ENCODE measurements around the gene PTPRE.

Gene PTPRE

DNA sequence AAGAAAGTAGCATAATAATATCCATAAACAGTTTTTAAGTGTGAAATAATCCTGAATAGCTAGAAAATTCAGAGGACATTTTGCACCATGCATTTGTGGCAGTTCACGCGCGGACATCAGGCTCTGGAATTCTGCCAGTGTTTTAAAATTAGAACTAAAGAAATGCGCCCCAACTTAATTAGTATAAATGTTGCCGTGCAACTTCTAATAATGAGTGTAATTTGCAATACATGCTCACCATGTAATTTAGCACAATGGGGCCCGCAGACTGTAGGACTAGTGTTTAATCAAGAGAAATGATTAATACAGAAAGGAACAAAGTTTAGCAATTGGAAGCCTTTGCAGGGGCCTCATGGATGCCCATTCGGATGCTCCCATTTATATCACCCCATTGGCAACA lies 96.6 kb downstream of the PTPRE start:
- no peak for DNase-seq (ENCODE audit: extremely low spot score)
- CTCF ChIA-PET = no interaction called here
- POLR2A ChIA-PET = no interaction called here
- TF ChIP-seq, protein P1, sequence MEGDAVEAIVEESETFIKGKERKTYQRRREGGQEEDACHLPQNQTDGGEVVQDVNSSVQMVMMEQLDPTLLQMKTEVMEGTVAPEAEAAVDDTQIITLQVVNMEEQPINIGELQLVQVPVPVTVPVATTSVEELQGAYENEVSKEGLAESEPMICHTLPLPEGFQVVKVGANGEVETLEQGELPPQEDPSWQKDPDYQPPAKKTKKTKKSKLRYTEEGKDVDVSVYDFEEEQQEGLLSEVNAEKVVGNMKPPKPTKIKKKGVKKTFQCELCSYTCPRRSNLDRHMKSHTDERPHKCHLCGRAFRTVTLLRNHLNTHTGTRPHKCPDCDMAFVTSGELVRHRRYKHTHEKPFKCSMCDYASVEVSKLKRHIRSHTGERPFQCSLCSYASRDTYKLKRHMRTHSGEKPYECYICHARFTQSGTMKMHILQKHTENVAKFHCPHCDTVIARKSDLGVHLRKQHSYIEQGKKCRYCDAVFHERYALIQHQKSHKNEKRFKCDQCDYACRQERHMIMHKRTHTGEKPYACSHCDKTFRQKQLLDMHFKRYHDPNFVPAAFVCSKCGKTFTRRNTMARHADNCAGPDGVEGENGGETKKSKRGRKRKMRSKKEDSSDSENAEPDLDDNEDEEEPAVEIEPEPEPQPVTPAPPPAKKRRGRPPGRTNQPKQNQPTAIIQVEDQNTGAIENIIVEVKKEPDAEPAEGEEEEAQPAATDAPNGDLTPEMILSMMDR (IDR thresholded peaks at IDR 0.05; ENCODE audit: control extremely low read depth, extremely low read depth, low read depth, missing control alignments) = no peak

DNA sequence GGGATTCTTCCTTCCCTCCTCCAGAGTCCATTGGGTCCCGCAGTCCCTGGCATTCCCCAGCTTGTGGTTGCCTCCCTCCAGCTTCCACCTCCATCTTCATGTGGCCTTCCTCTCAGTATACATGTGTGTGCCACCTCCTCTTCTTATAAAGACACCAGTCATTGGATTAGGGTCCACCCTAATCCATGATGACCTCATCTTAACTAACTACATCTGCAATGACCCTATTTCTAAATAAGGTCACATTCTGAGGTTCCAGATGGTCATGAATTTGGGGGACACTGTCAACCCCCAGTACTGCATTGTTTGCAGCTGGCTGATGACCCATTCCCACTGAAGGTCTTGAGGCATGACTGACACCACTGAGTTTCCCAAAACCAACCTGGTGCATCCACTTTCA lies 99.0 kb downstream of the PTPRE start:
- TF ChIP-seq, protein P1 (IDR thresholded peaks at IDR 0.05; ENCODE audit: control extremely low read depth, extremely low read depth, low read depth, missing control alignments) = no peak
- no peak for DNase-seq (ENCODE audit: extremely low spot score)
- POLR2A ChIA-PET = no interaction called here
- CTCF ChIA-PET = no interaction called here

DNA sequence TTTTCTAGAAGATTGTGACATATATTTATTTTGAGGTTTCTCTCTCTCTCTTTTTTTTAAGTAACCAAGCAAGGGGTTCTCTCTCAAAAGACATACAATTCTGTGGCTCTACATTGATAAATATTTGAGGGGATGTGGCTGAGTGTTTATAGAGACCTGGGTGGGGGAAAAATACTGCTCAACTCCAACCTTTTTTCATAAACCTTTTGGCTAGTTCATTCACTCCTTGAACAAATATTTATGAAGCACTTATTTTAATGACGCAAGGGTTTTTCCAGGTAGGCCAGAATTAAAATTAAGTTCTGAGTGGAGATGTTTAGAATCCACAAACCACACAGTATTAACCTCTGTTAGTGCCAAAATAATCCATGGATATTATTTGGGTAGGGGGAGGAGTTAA lies 100.2 kb downstream of the PTPRE start:
- ChIA-PET POLR2A (no interaction called here), CTCF (no interaction called here)
- TF ChIP-seq, protein P1 (IDR thresholded peaks at IDR 0.05; ENCODE audit: control extremely low read depth, extremely low read depth, low read depth, missing control alignments) = no peak
- no peak for DNase-seq (ENCODE audit: extremely low spot score)

DNA sequence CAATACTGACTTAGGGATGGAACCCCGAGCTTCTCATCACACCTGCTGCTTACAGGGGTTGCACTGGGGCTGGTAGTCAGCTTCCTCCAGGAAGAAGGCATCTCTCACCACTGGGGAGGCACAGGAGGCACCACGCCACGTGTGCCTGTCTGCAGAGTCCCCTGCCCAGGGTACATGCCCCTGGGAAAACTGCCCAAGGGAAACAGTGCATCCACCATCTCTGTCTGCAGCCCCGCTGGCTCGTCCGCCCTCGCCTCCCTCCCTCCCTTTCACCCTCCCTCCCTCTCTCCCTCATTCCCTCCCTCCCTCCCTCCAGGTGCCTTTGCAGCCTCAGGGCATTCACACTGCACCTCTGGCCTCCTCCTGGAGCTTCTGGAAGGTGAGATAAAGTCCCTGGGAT lies 101.1 kb downstream of the PTPRE start:
- TF ChIP-seq, protein P1 (IDR thresholded peaks at IDR 0.05; ENCODE audit: control extremely low read depth, extremely low read depth, low read depth, missing control alignments) = no peak
- POLR2A ChIA-PET = no interaction called here
- DNase-seq (ENCODE audit: extremely low spot score) = no peak
- CTCF ChIA-PET = interaction anchor here (2.0 kb wide), 1 partner anchor 16 kb away, joined by 6 read pairs; no protein-coding TSS in a partner anchor

DNA sequence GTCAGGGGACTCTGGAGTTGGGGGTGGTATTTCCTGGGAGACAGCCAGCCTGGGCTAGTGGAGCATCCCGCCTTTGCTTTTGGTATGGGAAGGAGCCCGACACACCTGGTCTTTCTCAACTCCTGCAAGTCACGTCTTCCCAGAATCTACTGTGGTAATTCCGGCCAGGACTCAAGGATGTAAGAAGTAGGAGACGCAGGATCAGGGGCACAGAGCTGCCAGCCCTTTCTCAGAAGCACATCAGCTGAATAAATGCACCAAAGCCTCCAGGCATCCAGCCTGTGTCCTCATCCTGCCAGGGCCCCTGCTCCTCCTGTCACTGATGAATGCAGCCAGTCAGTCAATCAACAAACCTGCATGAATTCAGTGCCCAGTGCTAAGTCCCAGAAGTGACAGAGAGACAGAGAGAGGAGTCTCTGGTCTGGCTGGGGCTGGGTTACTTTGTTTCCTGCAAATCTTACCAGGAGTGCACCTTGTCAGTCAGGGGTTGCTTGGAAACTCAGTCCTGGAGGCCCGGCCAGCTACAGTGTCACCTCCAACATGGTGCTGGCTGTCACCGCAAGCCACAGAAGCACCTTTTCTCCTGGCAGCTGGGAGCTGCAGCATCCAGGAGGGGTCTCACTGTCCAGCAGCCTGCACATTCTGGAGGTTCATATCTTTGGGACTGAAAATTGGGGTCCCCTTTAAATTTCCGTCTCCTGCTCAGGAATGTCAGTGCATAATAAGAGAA lies 101.8 kb downstream of the PTPRE start:
- DNase-seq (ENCODE audit: extremely low spot score) = no peak
- TF ChIP-seq, protein P1 (IDR thresholded peaks at IDR 0.05; ENCODE audit: control extremely low read depth, extremely low read depth, low read depth, missing control alignments) = no peak
- POLR2A ChIA-PET = no interaction called here
- CTCF ChIA-PET = interaction anchor here (1.1 to 2.0 kb wide), 3 partner anchors 16 to 100 kb away, joined by 3 to 6 read pairs (median 4); no protein-coding TSS in a partner anchor

DNA sequence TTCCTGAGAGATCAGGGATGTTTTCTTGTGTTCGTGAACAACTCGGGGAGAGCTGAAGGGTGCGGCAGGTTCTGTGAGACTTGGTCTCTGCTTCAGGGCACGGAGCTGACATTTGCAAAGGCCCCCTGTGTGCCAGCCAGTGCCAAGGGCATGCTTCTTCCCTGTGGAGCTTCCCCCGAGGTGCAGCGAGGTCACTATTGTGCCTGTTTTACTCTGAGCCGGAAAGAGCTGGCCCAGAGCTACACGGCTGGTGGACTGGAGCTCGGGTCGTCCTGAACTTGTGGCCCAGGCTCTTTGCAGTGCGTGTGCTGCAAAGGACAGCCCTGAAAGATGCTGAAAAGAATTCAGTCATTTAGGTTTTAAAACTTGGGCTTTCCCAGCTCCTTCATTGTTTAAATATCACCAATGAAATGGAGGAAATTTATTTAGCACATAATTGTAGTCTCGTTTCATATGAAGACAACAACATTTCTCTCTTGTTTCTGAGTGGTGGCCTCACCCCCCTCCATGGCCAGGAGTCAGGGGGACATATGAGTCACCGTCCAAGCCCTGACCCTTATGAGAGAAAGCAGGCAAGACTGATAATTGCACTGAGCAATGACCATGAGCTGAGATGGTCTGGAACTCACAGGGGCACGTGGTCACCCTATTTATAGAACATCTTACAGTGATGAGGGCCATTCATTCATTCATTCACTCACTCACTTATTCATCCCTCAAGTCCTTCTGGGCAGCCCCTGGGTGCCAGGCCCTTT lies 102.6 kb downstream of the PTPRE start:
- TF ChIP-seq, protein P1 (IDR thresholded peaks at IDR 0.05; ENCODE audit: control extremely low read depth, extremely low read depth, low read depth, missing control alignments) = no peak
- POLR2A ChIA-PET = no interaction called here
- DNase-seq (ENCODE audit: extremely low spot score) = no peak
- CTCF ChIA-PET = interaction anchor here (0.9 to 3.7 kb wide), 7 partner anchors 9 to 104 kb away, joined by 3 to 41 read pairs (median 4); no protein-coding TSS in a partner anchor
